Neuronal stem cell (in vitro differentiated cells): Measurements from ENCODE around the gene C3orf18.

ENCODE experiments used
- DNase-seq: peaks from one replicate; pipeline ENCODE4 v3.0.0-alpha.2; 2013; ENCODE audit warnings: low spot score
- H2AFZ ChIP-seq: one replicate; pipeline ENCODE4 v1.6.1; 2013; ENCODE audit warnings: mild to moderate bottlenecking, low read length, inconsistent platforms
- H2AK5ac ChIP-seq: 2 replicates; pipeline ENCODE4 v1.6.1; 2013; ENCODE audit warnings: low read depth, mild to moderate bottlenecking, inconsistent platforms, low read length, moderate library complexity, mixed read lengths
- H2BK120ac ChIP-seq: 2 replicates; pipeline ENCODE4 v1.6.1; 2013; ENCODE audit warnings: low read depth, mild to moderate bottlenecking, inconsistent platforms, low read length, moderate library complexity, mixed read lengths
- H2BK12ac ChIP-seq: one replicate; pipeline ENCODE4 v1.6.1; 2013; ENCODE audit warnings: low read length, inconsistent platforms
- H2BK15ac ChIP-seq: 2 replicates; pipeline ENCODE4 v1.6.1; 2013; ENCODE audit warnings: mild to moderate bottlenecking, low read length, inconsistent platforms, mixed read lengths
- H2BK5ac ChIP-seq: one replicate; pipeline ENCODE4 v1.6.1; 2013; ENCODE audit warnings: inconsistent platforms, mild to moderate bottlenecking, low read length, moderate library complexity
- H3K14ac ChIP-seq: one replicate; pipeline ENCODE4 v1.6.1; 2013; ENCODE audit warnings: low read length, inconsistent platforms
- H3K18ac ChIP-seq: 2 replicates; pipeline ENCODE4 v1.6.1; 2013; ENCODE audit warnings: low read length, inconsistent platforms
- H3K23ac ChIP-seq: 2 replicates; pipeline ENCODE4 v1.6.1; 2013; ENCODE audit warnings: low read depth, mild to moderate bottlenecking, mixed read lengths, low read length, inconsistent platforms; ENCODE audit not compliant: poor library complexity
- H3K27ac ChIP-seq: replicated peaks from 3 replicates; pipeline ENCODE4 v1.5.1; 2013; ENCODE audit warnings: low read length, inconsistent platforms
- H3K27me3 ChIP-seq, 3 experiments: 2 replicates each; pipeline ENCODE4 v1.6.1; 2013; ENCODE audit warnings: low read length in 3 of 3, mild to moderate bottlenecking in 2 of 3, inconsistent platforms in 1 of 3, low read depth in 1 of 3, mixed read lengths in 1 of 3, moderate library complexity in 1 of 3; ENCODE audit not compliant: control insufficient read depth in 3 of 3, insufficient read depth in 3 of 3
- H3K36me3 ChIP-seq, 2 donors: replicated peaks in 1 of 2; 2 replicates each; pipeline ENCODE4 v1.6.1; 2013; ENCODE audit warnings: low read length in 2 of 2; ENCODE audit not compliant: control insufficient read depth in 2 of 2, insufficient read depth in 2 of 2
- H3K4ac ChIP-seq: 2 replicates; pipeline ENCODE4 v1.6.1; 2013; ENCODE audit warnings: inconsistent platforms, mild to moderate bottlenecking, low read length, moderate library complexity
- H3K4me1 ChIP-seq, 2 donors: 1 replicate in 1 of 2; 2 replicates in 1 of 2; pipeline ENCODE4 v1.6.1; 2013; ENCODE audit warnings: low read length in 2 of 2, low read depth in 1 of 2; ENCODE audit not compliant: control insufficient read depth in 2 of 2, insufficient read depth in 1 of 2
- H3K4me2 ChIP-seq: one replicate; pipeline ENCODE4 v1.6.1; 2013; ENCODE audit warnings: mild to moderate bottlenecking, low read length, inconsistent platforms; ENCODE audit not compliant: insufficient read depth, poor library complexity, severe bottlenecking
- H3K4me3 ChIP-seq, 2 donors: 2 replicates each; pipeline ENCODE4 v1.5.1; 2013; ENCODE audit warnings: low read length in 2 of 2, mild to moderate bottlenecking in 2 of 2, inconsistent platforms in 1 of 2, moderate library complexity in 1 of 2
- H3K79me1 ChIP-seq: one replicate; pipeline ENCODE4 v1.6.1; 2013; ENCODE audit warnings: low read depth, mild to moderate bottlenecking, inconsistent platforms, low read length, moderate library complexity
- H3K9ac ChIP-seq: one replicate; pipeline ENCODE4 v1.6.1; 2013; ENCODE audit warnings: mild to moderate bottlenecking, low read depth, low read length, inconsistent platforms; ENCODE audit not compliant: poor library complexity
- H3K9me3 ChIP-seq, 2 donors: replicated peaks in 1 of 2; 2 replicates each; pipeline versions ENCODE3 to v1.6.1; 2013; ENCODE audit warnings: low read length in 2 of 2, mild to moderate bottlenecking in 2 of 2, inconsistent platforms in 1 of 2, low read depth in 1 of 2, mixed read lengths in 1 of 2, moderate library complexity in 1 of 2; ENCODE audit not compliant: control insufficient read depth in 2 of 2, insufficient read depth in 1 of 2
- H4K8ac ChIP-seq: one replicate; pipeline ENCODE4 v1.6.1; 2013; ENCODE audit warnings: low read depth, mild to moderate bottlenecking, inconsistent platforms, low read length, moderate library complexity
- H4K91ac ChIP-seq: one replicate; pipeline ENCODE4 v1.6.1; 2013; ENCODE audit warnings: low read length, low read depth, mild to moderate bottlenecking, inconsistent platforms; ENCODE audit not compliant: poor library complexity
- WGBS, 2 donors: extraction: QIAGEN DNeasy Blood & Tissue Kit; methylation state at CpG; one replicate each; pipeline ENCODE4 v1.1.7; 2013; ENCODE audit warnings: missing lambda C conversion rate in 2 of 2, mixed read lengths in 1 of 2; ENCODE audit not compliant: insufficient read length in 2 of 2, insufficient replicate concordance in 1 of 2; ENCODE audit errors: extremely low coverage in 2 of 2; 5-methylcytosine and 5-hydroxymethylcytosine counted together

The C3orf18 gene

GRCh38 chr3:50581459-50581842 is 13.9 kb upstream of the C3orf18 start:
- no peak overlapping the region for H3K9ac ChIP-seq
- H3K23ac ChIP-seq: no peak overlapping the region
- DNase-seq: no peak
- no peak overlapping the region for H4K91ac ChIP-seq
- no peak overlapping the region for H4K8ac ChIP-seq
- H2BK12ac ChIP-seq: no peak overlapping the region
- no peaks in the 10 kb centered on the region for H3K9me3 ChIP-seq
- H2AFZ ChIP-seq: no peak overlapping the region
- H3K79me1 ChIP-seq: peaks cover 1% of the 10 kb centered on the region
- H3K14ac ChIP-seq: peak overlapping the region; percentile 38
- H3K4ac ChIP-seq: no peak overlapping the region
- peaks cover 3 to 44% of the 10 kb centered on the region in 2 donors for H3K36me3 ChIP-seq
- no peak overlapping the region for H3K4me3 ChIP-seq
- no CpG with 5 or more reads among the region's 2 CpGs for WGBS, 2 donors
- no peak overlapping the region for H2AK5ac ChIP-seq
- H3K27me3 ChIP-seq: no peaks in the 10 kb centered on the region
- H2BK120ac ChIP-seq: no peak overlapping the region
- no peak overlapping the region for H3K18ac ChIP-seq
- no peak overlapping the region for H2BK5ac ChIP-seq
- no peak overlapping the region for H2BK15ac ChIP-seq
- no peak overlapping the region for H3K4me2 ChIP-seq
- no peaks in the 10 kb centered on the region for H3K4me1 ChIP-seq
- no peak overlapping the region for H3K27ac ChIP-seq

DNA sequence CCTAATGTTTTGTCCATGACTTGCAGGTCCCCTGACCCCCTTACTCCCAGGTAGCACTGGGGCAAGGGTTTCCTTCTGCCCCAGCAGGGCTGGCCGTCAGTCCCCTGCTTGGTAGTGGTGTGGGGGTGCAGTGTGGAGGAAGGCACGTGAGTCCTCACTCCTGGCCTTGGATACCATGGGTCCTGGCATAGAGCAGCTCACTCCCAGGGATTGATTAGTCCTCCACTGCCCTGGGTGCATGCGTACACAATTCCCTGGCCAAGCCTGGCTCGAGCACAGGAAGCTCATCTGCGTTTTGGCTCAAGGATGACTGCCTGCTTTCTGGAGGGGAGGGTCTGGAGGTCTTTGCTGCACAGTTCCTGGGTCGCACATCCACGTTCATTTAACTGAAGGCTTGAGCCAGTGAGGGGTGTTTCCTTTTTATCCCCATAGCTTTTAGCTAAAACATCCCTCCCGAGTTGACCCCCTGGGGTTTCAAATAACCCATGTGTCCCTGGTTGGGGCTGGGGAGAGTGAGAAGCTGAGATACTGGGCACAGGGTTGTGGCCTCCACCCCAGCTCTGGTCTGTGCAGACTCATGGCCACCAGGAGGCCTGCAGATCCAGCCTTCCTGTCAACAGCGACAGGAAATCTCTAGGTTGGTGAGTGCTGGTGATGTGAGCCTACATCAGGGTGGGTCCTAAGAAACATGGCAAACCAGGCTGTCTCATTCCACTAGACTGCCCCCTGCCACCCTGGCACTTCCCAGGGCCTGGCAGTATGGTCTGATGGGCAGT is 13.3 kb upstream of the C3orf18 start:
- Histone ChIP-seq H3K27ac (no peak overlapping the region), H2BK5ac (no peak overlapping the region), H2AFZ (no peak overlapping the region), H2AK5ac (no peak overlapping the region), H3K23ac (no peak overlapping the region), H3K14ac (no peak overlapping the region), H3K4me2 (no peak overlapping the region), H3K4me3 (no peak overlapping the region), H2BK15ac (no peak overlapping the region), H3K18ac (no peak overlapping the region), H3K9me3 (no peaks in the 10 kb centered on the region), H2BK12ac (no peak overlapping the region), H4K91ac (no peak overlapping the region), H3K27me3 (no peaks in the 10 kb centered on the region), H3K4ac (no peak overlapping the region), H3K36me3 (peaks cover 3 to 44% of the 10 kb centered on the region in 2 donors), H2BK120ac (no peak overlapping the region), H3K9ac (no peak overlapping the region), H4K8ac (no peak overlapping the region), H3K4me1 (no peaks in the 10 kb centered on the region), H3K79me1 (peaks cover 1% of the 10 kb centered on the region)
- no peak for DNase-seq
- no CpG with 5 or more reads among the region's 9 CpGs for WGBS, 2 donors

GRCh38 chr3:50577348-50577747 is 9.8 kb upstream of the C3orf18 start:
- no peaks in the 10 kb centered on the region for H3K9me3 ChIP-seq
- DNase-seq: no peak
- no peak overlapping the region for H2BK12ac ChIP-seq
- H3K27ac ChIP-seq: no peak overlapping the region
- no peak overlapping the region for H3K18ac ChIP-seq
- no peaks in the 10 kb centered on the region for H3K79me1 ChIP-seq
- no peak overlapping the region for H3K9ac ChIP-seq
- H3K23ac ChIP-seq: no peak overlapping the region
- H3K36me3 ChIP-seq: peaks cover 4 to 52% of the 10 kb centered on the region in 2 donors
- no peak overlapping the region for H4K8ac ChIP-seq
- no peak overlapping the region for H2AFZ ChIP-seq
- H4K91ac ChIP-seq: no peak overlapping the region
- H2BK5ac ChIP-seq: no peak overlapping the region
- no CpG with 5 or more reads among the region's 2 CpGs for WGBS, 2 donors
- no peak overlapping the region for H2BK15ac ChIP-seq
- no peak overlapping the region for H2AK5ac ChIP-seq
- H3K4me2 ChIP-seq: no peak overlapping the region
- no peaks in the 10 kb centered on the region for H3K27me3 ChIP-seq
- no peak overlapping the region for H3K14ac ChIP-seq
- H3K4me3 ChIP-seq: no peak overlapping the region
- H3K4me1 ChIP-seq: no peaks in the 10 kb centered on the region
- no peak overlapping the region for H3K4ac ChIP-seq
- H2BK120ac ChIP-seq: no peak overlapping the region

DNA sequence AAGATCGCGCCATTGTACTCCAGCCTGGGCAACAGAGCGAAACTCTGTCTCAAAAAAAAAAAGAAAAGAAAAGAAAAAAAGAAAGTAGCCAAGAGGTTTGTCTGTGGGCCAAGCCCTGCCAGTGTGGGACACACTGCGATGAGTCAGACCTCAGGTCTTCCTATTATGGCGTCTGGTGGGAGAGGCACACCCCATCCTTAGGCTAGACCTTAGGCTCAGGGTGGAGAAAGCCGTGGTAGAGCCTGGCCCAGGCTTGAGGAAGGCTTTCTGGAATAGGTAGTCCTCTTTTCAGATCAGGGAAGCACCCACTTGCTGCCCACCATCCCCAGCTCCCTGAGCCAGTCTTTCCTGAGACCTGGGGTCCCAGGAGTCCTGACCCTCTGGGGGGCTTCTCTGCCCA is 7.8 kb upstream of the C3orf18 start:
- H3K79me1 ChIP-seq: no peaks in the 10 kb centered on the region
- DNase-seq: no peak
- H3K4me1 ChIP-seq: peaks cover 0 to under 1% of the 10 kb centered on the region in 2 donors

More for the DNA sequence above, 7.8 kb upstream of the C3orf18 start:
- Histone ChIP-seq H2BK5ac (no peak overlapping the region), H2AK5ac (no peak overlapping the region), H2BK15ac (no peak overlapping the region), H3K18ac (no peak overlapping the region), H3K14ac (no peak overlapping the region), H2BK120ac (no peak overlapping the region), H3K4ac (no peak overlapping the region), H3K23ac (no peak overlapping the region), H4K8ac (no peak overlapping the region), H3K4me3 (no peak overlapping the region), H3K27ac (no peak overlapping the region), H4K91ac (no peak overlapping the region), H3K36me3 (peaks cover 4 to 44% of the 10 kb centered on the region in 2 donors), H3K9me3 (no peaks in the 10 kb centered on the region), H2AFZ (no peak overlapping the region), H2BK12ac (no peak overlapping the region), H3K9ac (peak overlapping the region; percentile 27), H3K4me2 (no peak overlapping the region), H3K27me3 (no peaks in the 10 kb centered on the region)
- WGBS, 2 donors: no CpG with 5 or more reads among the region's 6 CpGs
